ENCODE data around the gene CORO2B. TPM values are rescaled to one million over a fixed set of nuclear protein-coding genes. Genes with fewer than 3 reads are reported as not detected.

CORO2B gene
- total RNA-seq, 4 donors from 2014 or later: 0.80 to 4.5 (median 2.3) TPM

- intact Hi-C loops (cut with DNase I; ENCODE audit: low total_unique reads): no loop called here
- 61 to 67% methylated on average over 2 of the region's 2 CpGs for WGBS, 2 donors
- no peak for DNase-seq (ENCODE audit: low spot score in 2 of 2)
- no peak overlapping the region for H3K4me3 ChIP-seq (ENCODE audit: low read depth, poor library complexity, severe bottlenecking)
- TF ChIP-seq POLR2A (IDR thresholded peaks at IDR 0.05): no peak
- no peak for TF ChIP-seq CTCF (IDR thresholded peaks at IDR 0.05)
Observed at GRCh38 chr15:68635141-68635540, 56.3 kb downstream of the CORO2B start.

- WGBS, 2 donors: 66 to 73% methylated on average over 5 of the region's 5 CpGs
- DNase-seq (ENCODE audit: low spot score in 2 of 2): no peak
- no peak overlapping the region for H3K4me3 ChIP-seq (ENCODE audit: low read depth, poor library complexity, severe bottlenecking)
- intact Hi-C loops (cut with DNase I; ENCODE audit: low total_unique reads): no loop called here
- TF ChIP-seq POLR2A (IDR thresholded peaks at IDR 0.05) (no peak), CTCF (IDR thresholded peaks at IDR 0.05) (no peak)
Observed at GRCh38 chr15:68636256-68636655, 57.5 kb downstream of the CORO2B start.

- intact Hi-C loops (cut with DNase I; ENCODE audit: low total_unique reads): no loop called here
- no peak for TF ChIP-seq CTCF (IDR thresholded peaks at IDR 0.05)
- TF ChIP-seq POLR2A (IDR thresholded peaks at IDR 0.05): no peak
- DNase-seq (ENCODE audit: low spot score in 2 of 2): peak in 1 of 2 donors; percentile 54
- WGBS, 2 donors: 43 to 52% methylated on average over 4 to 5 of the region's 5 CpGs
- H3K4me3 ChIP-seq (ENCODE audit: low read depth, poor library complexity, severe bottlenecking): no peak overlapping the region
Observed at GRCh38 chr15:68637767-68638404, 59.1 kb downstream of the CORO2B start.

GRCh38 chr15:68638953-68639515 is 60.2 kb downstream of the CORO2B start:
- WGBS, 2 donors: 60 to 65% methylated on average over 2 of the region's 2 CpGs
- no peak for TF ChIP-seq CTCF (IDR thresholded peaks at IDR 0.05)
- no peak for TF ChIP-seq POLR2A (IDR thresholded peaks at IDR 0.05)
- intact Hi-C loops (cut with DNase I; ENCODE audit: low total_unique reads): no loop called here
- no peak for DNase-seq (ENCODE audit: low spot score in 2 of 2)
- H3K4me3 ChIP-seq (ENCODE audit: low read depth, poor library complexity, severe bottlenecking): no peak overlapping the region

- intact Hi-C loops (cut with DNase I; ENCODE audit: low total_unique reads): no loop called here
- DNase-seq (ENCODE audit: low spot score in 2 of 2): peak in 1 of 2 donors; percentile 68
- TF ChIP-seq CTCF (IDR thresholded peaks at IDR 0.05) (no peak), POLR2A (IDR thresholded peaks at IDR 0.05) (no peak)
- WGBS, 2 donors: 67 to 71% methylated on average over 7 of the region's 7 CpGs
- H3K4me3 ChIP-seq (ENCODE audit: low read depth, poor library complexity, severe bottlenecking): no peak overlapping the region
Observed at GRCh38 chr15:68639926-68640600, 61.3 kb downstream of the CORO2B start.
